ENCODE measurements around the gene PGAM4. TPM values are rescaled to one million over a fixed set of nuclear protein-coding genes. Genes with fewer than 3 reads are reported as not detected.

Gene PGAM4
- total RNA-seq, 1 experiment from 2014 or later, result 0.46 TPM

GRCh38 chrX:77925764-77926163 is 43.7 kb downstream of the PGAM4 start:
- no peak overlapping the region for H3K4me3 Mint-ChIP-seq
- no peak for TF ChIP-seq ATF3 (CRISPR knock-in tag; conservative IDR thresholded peaks at IDR 0.05)
- TF ChIP-seq MAX (CRISPR knock-in tag; IDR thresholded peaks at IDR 0.05), result no peak
- no peak for TF ChIP-seq ZNF532 (CRISPR knock-in tag; IDR thresholded peaks at IDR 0.05; ENCODE audit: borderline replicate concordance)
- no peak for TF ChIP-seq GTF2I (CRISPR knock-in tag; conservative IDR thresholded peaks at IDR 0.05)
- TF ChIP-seq SOX15 (CRISPR knock-in tag; IDR thresholded peaks at IDR 0.05), result no peak
- no peak for TF ChIP-seq NFYB (CRISPR knock-in tag; conservative IDR thresholded peaks at IDR 0.05; ENCODE audit: low read depth)
- TF ChIP-seq ATF1 (CRISPR knock-in tag; IDR thresholded peaks at IDR 0.05), result no peak
- TF ChIP-seq JAZF1 (CRISPR knock-in tag; IDR thresholded peaks at IDR 0.05), result no peak
- no peak for TF ChIP-seq PRRX2 (CRISPR knock-in tag; IDR thresholded peaks at IDR 0.05)
- TF ChIP-seq TEAD4 (CRISPR knock-in tag; IDR thresholded peaks at IDR 0.05), result no peak
- H3K9me3 Mint-ChIP-seq, result peaks cover 4% of the 10 kb centered on the region; the same call in 1 of the 2 replicates
- no peaks in the 10 kb centered on the region for H3K36me3 Mint-ChIP-seq
- ChIA-PET POLR2A (no interaction called here), CTCF (interaction anchor here (0.6 kb wide), 1 partner anchor 10 kb away, joined by 5 read pairs; no protein-coding TSS in a partner anchor)
- H3K27me3 Mint-ChIP-seq (ENCODE audit: low read depth), result no peaks in the 10 kb centered on the region
- H3K27ac Mint-ChIP-seq, result no peak overlapping the region
- ATAC-seq, result no peak
- DNase-seq (ENCODE audit: low spot score), result no peak
- H3K4me1 Mint-ChIP-seq, result no peaks in the 10 kb centered on the region

GRCh38 chrX:77924320-77924859 is 45.0 kb downstream of the PGAM4 start:
- Mint-ChIP-seq H3K4me1 (no peaks in the 10 kb centered on the region), H3K9me3 (peaks cover 4% of the 10 kb centered on the region; the same call in 1 of the 2 replicates), H3K27ac (no peak overlapping the region), H3K27me3 (ENCODE audit: low read depth) (no peaks in the 10 kb centered on the region), H3K36me3 (no peaks in the 10 kb centered on the region), H3K4me3 (no peak overlapping the region)
- DNase-seq (ENCODE audit: low spot score), result no peak
- ATAC-seq, result no peak
- ChIA-PET POLR2A (no interaction called here), CTCF (no interaction called here)
- no peak for TF ChIP-seq GABPB1 (CRISPR knock-in tag; IDR thresholded peaks at IDR 0.05)
- TF ChIP-seq HMGXB4 (CRISPR knock-in tag; IDR thresholded peaks at IDR 0.05), result no peak
- no peak for TF ChIP-seq CBFB (CRISPR knock-in tag; IDR thresholded peaks at IDR 0.05; ENCODE audit: low read depth)
- TF ChIP-seq SMAD4 (CRISPR knock-in tag; IDR thresholded peaks at IDR 0.05), result no peak
- no peak for TF ChIP-seq ATF2 (CRISPR knock-in tag; IDR thresholded peaks at IDR 0.05; ENCODE audit: borderline replicate concordance, low read depth)
- TF ChIP-seq TEAD1 (CRISPR knock-in tag; IDR thresholded peaks at IDR 0.05), result no peak
- no peak for TF ChIP-seq ZNF416 (CRISPR knock-in tag; IDR thresholded peaks at IDR 0.05)
- no peak for TF ChIP-seq ATF1 (CRISPR knock-in tag; IDR thresholded peaks at IDR 0.05)
- no peak for TF ChIP-seq ZNF512 (CRISPR knock-in tag; IDR thresholded peaks at IDR 0.05; ENCODE audit: borderline replicate concordance)
- TF ChIP-seq EMX1 (CRISPR knock-in tag; IDR thresholded peaks at IDR 0.05), result no peak
- TF ChIP-seq ZNF423 (CRISPR knock-in tag; IDR thresholded peaks at IDR 0.05), result no peak
- TF ChIP-seq ZNF138 (CRISPR knock-in tag; conservative IDR thresholded peaks at IDR 0.05), result no peak
- TF ChIP-seq PREB (CRISPR knock-in tag; IDR thresholded peaks at IDR 0.05; ENCODE audit: borderline replicate concordance), result no peak
